ENCODE results near the gene S100A2.

GRCh38 chr1:153571706-153572105 is 6.1 kb upstream of the S100A2 start:
- TF ChIP-seq CTCF (conservative IDR thresholded peaks at IDR 0.05; ENCODE audit: low read depth, low read length): no peak
- no peak for TF ChIP-seq EZH2 (IDR thresholded peaks at IDR 0.05; ENCODE audit: low read length, unreplicated experiment)
- no peak for TF ChIP-seq EZH2phosphoT487 (IDR thresholded peaks at IDR 0.05; ENCODE audit: borderline replicate concordance, low read length)
